ENCODE data around the gene POC5.

GRCh38 chr5:75678155-75678554, 39.1 kb downstream of the POC5 start:
- no peak for TF ChIP-seq CTCF (IDR thresholded peaks at IDR 0.05; ENCODE audit: insufficient read depth, low read depth, low read length)
- no peak for TF ChIP-seq EZH2 (IDR thresholded peaks at IDR 0.05; ENCODE audit: insufficient read depth, low read length)

Data from astrocyte (in vitro differentiated cells and primary cell).